NCI-H2196 (cell line): ENCODE results near the gene ADA.

Experiments used
- DNase-seq: peaks from one replicate; lab custom pipeline; 2025; ENCODE audit not compliant: unreplicated experiment; lab: John Stamatoyannopoulos, UW

Gene ADA

DNA sequence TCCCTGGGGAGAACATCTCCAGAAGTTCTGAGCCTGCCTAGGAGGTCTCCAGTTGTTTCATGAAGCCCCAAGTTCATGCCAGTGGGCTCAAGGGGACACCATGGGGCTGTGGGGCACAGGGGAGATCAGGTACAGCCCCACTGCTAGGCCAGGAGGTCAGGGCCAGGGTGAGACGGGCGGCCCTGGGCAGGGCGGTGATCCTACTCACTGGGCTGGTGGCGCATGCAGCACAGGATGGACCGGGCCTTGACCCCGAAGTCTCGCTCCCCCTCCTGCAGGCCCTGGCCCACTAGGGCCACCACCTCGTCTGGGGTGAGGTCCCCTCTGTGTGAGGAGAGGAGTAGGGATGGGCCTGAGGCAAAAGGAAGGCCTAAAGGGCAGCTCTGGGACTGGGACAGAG lies 26.1 kb downstream of the ADA start:
- no peak for DNase-seq

DNA sequence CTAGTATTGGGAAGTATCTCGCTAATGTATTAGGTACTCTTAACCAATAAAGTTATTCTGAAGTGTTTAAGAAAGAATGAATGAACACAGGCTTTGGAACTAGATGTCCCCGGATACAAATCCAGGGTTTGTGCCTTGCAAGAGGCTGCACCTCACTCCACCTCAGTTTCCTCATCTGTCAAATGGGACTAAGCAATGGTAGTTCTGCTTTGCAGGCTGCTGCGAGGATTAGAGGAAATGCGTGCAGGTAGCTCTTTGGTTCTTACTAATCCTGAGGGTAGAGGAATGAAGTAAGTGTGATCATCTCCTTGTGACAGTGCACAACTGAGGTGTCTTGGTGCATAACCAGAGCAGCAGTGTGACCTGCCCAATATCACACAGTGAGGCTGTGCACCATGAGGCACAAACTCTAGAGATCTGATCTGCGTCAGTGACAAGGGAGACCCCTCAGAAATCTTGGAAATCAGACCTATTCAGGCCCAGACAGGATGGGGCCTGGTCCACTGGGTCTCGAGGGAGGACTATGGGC lies 26.7 kb downstream of the ADA start:
- DNase-seq: no peak

DNA sequence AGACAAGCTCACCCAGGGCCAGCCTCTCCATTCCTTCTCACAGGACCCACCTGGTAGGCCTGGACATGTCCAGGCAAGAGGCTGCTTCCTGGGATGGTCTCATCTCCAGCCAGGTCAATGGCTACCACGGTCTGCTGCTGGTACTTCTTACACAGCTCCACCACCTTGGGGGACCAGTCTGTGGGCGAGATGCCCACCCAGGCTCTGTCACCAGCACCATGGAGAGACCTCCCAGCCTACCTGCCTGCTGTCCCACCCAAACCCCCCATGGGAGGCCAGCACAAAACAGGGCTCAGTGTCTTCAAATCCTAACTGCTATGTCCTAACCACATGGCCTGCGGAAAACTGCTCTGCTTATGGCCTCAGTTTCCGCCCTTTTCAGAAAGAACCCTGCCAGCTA lies 27.3 kb downstream of the ADA start:
- no peak for DNase-seq

DNA sequence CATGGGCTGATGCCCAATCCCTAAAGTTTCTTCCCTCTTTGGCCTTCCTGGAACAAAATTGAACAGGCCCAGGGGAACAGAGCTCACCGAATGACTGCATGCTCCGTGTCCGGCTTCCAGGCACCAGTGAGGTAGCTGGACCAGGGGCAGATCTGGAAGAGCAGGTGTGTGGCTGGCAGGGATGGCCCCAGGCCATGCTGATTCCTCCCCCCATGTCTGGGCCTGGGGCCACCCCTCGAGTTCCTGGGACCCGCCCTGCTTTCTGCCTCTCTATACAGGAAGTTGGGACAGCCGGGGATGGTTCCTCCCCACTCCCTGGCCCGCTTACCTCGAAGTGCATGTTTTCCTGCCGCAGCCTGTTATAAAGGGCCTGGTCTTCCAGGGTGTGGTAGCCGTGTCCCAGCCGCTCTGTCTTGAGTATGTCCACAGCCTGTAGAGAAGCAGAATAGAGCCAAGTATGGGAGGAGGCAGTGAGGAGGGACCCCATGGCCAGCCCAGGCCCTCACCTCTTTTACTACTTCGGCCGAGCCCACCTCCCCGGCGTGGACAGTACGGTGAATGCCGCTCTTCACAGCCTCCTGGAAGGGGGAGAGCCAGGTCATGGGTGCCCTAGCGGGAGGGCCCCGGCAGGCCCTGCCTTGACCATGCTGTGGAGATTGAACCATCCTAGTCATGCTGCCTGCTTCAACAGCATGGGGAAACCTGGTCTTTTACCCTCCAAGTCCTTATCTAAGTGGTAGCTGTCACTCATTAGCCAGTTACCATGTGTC lies 28.8 kb downstream of the ADA start:
- DNase-seq: no peak

DNA sequence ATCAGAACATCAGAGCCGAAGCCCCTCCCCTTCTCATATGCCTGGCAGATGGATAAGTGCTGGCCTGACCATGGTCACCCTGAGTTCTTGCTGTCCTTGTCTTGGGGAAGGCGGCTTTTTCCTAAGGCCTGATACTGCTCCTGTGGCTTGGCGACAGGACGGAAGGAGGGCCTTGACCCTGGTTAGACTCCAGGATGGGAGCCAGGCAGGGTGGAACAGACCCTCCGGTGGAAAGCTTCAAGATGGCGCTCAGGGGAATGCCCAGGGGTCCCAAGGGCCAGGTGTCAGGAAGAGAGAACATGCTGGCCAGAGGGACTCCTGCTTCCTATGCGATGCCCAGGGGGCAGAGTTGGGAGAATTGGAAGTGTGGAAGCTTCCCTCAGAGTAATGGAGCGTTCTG lies 29.6 kb downstream of the ADA start:
- no peak for DNase-seq

DNA sequence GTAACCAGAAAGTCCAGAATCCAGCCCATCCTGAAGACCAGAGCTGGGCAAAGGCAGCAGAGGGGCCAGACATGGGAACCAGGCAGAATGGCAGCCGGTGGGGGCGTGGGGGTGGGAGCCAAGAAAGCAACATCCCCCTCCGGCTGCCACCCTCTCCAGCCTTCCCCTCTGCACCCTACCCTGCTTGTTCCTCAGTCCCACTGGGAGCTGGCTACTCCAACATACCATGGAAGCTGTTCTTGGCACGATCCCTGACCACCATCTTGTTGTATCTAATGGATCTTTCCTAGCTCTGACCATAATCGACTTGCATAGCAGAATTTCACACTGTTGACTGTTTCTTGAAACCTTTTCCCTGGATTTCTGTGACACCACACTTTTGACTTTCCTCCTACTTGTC lies 30.2 kb downstream of the ADA start:
- DNase-seq: no peak

DNA sequence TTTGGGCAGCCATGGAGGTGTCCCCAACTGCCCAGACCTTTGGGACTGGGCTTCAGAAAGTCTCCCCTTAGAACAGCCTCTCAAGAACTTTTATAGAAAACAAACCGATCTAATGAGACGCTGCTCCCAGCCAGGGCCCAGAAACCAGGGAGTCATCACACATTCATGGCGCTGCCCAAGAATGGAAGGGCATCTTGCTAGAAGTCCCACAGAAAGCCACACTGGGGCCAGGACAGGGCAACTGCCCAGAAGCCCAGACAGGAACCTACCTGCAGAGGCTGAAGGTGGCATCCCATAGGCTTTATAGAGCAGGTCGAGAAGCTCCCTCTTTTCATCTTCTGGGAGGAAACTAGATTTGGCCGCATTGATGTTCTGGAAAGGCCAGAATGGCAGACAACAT lies 31.5 kb downstream of the ADA start:
- no peak for DNase-seq

DNA sequence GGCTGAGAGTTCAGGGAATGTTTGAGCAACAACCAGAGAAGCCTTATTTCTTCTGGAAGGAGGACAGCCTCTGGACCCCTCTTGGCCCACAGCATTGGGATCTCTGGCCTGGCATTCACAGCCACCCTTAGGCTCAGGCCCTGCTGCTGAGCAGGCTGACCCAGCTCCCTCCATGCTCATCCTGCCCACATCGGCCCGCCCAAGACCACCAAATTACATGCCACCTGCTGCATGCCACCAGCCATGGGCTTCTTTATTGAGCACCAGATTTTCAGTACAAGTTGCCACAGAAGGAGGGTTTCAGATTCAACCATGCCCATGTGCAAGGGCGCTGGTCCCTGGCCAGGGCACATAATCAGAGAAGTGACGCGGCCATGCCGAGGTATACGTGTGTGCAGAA lies 32.2 kb downstream of the ADA start:
- no peak for DNase-seq

DNA sequence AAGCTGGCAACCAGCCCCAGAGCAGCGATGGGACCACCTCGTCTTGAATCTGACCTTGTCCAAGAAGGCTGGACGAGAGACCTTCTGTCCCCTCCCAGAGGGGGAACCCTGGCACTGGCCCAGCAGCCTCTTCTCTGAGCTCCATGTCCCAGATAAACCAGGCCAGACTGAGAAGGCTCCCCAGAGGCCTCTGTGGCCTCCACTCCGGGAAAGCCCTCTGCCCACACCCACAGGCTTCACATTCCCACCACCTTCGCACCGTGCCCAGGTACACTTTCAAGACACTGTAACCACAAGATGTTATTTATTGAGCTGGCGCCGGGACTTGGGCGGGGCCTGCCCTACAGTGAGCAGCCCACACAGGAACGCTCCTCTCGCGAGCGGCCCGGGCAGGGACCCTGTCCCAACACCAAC lies 33.2 kb downstream of the ADA start:
- no peak for DNase-seq

DNA sequence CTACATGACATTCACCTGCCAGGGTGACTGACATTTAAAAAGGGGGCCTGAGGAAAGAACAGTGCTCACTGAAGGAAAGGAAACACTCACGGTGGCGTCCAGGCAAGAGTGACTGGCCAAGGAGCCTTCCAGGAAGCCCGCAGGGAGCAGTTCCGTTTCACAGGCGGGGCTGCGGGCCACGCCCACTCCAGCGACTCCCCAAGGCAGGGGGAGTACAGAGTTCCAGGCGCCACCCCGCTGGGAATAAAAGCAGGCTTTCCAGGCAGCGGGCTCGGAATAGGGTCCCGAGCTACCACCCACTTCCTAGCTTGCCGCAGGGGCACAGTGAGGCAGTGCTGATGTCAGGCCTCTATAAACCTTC lies 34.9 kb downstream of the ADA start:
- DNase-seq: no peak

DNA sequence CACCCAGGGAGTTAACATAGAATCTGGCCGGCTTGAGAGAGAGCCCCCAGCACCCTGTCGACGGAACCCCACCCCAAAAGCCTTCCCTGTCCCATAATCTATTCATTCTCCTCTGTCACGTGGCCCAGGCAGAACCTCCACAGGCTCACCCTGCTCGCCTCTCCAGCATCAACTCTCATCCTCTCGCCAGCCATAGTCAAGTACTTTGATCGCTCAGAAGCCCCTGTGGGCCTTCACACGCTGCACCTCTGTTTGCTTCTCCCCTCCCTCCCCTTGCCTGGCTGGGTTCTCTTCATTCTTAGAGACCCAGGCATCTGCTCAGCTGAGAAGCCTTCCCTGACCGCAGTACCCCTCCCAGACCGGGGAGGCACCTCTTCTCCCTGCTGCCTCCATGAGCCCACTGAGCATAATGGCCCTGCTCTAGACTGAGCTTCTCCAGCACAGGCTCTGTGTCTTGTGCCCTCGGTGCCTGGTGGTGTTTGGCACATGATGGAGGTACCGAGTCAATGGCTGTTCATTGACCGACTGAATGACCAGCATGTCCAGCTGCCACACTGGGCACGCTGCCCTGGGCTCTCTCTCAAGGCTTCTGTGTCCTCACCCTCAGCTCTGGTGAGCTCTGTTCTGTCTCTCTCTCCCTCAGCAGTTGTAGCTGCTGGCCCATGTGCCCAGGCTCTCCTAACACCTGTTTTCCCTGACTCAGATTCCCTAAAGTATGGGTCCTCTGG lies 35.5 kb downstream of the ADA start:
- DNase-seq: no peak

DNA sequence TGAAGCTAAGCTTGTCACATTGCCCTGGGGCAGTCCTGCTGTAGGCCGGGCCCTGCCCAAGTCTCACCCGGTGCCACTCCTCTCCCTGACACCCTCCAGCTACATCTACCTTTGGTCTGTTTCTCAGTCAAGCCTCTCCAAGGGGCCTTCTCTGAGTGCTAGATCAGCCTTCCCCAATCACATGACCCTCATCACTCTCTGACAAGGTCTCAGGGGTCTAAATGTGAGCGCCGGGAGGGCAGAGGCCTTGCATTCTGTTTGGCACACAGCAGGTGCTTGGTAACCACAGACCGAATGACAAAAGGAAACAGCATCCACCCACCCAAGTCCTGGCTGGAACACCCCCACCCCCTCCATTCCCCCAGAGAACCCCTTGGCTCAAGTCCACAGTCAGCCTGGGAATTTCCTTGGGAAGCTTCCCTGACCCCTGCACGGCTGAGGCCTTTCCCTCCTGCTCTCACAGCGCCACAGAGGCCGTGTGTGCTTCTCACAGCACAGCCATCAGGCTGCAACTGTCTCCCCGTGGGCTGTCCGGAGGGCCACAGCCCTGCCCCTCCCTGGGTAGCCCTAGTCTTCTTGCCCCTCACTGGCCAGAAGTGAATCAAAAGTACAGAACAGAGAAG lies 36.2 kb downstream of the ADA start:
- no peak for DNase-seq

DNA sequence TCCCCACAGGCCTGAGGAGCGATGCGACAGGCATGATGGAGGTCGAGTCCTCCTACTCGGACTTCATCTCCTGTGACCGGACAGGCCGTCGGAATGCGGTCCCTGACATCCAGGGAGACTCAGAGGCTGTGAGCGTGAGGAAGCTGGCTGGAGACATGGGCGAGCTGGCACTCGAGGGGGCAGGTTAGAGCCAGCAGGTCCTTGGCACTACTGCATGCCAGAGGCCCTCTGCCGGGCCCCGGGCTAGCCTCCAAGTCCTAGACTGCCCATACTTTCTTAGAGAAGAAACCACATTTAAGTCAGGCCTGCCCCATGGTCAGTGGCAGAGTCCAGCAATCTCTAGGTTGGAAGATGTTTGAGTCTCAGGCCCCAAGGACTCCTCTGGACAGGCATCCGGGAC lies 37.0 kb downstream of the ADA start:
- no peak for DNase-seq

DNA sequence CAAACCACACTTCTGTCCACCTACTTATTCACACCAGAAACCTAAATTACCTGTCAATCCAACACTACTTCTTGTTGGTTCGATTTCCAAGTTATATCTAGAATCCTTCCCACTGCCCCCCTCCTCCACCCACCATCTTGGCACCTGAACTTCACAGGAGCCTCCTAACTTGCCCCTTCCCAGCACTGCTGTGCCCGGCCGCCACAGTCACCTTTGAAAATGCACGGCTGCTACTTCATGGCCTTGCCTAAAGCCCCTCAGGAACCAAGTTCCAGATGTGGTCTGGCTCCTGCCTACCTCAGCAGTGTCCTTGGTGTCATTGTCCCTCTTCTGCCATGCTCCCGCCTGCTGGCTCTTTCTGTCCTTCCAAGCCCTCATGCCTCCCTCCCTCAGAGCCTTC lies 37.9 kb downstream of the ADA start:
- DNase-seq: no peak

DNA sequence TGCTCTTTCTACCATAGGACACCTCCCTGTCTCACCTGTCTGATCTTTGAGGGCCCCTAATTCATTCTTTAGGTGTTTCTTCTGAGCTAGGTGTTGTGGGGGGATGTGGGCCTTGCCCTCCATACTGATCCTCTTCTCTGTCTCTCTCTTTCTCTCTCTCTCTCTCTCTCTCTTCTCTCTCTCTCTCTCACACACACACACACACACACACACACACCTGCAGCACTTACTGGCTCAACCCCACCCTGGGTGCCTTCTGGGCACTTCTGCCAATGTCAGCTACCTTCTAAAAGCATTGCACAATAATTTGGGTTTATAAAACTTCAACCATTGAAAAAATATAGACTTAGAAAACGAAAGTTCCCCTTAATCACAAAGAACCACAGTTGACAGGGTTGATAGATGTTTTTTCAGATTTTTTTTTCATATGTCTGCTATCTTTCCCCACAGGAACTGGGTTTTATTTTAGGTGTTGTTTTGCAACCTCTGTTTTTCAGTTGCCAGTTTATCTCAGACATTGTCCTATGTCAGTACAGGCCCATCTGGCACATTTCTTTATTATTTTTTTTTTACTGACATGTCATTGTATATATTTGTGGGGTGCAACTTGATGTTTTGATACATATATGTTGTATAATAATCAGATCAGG lies 41.1 kb downstream of the ADA start:
- DNase-seq: no peak

DNA sequence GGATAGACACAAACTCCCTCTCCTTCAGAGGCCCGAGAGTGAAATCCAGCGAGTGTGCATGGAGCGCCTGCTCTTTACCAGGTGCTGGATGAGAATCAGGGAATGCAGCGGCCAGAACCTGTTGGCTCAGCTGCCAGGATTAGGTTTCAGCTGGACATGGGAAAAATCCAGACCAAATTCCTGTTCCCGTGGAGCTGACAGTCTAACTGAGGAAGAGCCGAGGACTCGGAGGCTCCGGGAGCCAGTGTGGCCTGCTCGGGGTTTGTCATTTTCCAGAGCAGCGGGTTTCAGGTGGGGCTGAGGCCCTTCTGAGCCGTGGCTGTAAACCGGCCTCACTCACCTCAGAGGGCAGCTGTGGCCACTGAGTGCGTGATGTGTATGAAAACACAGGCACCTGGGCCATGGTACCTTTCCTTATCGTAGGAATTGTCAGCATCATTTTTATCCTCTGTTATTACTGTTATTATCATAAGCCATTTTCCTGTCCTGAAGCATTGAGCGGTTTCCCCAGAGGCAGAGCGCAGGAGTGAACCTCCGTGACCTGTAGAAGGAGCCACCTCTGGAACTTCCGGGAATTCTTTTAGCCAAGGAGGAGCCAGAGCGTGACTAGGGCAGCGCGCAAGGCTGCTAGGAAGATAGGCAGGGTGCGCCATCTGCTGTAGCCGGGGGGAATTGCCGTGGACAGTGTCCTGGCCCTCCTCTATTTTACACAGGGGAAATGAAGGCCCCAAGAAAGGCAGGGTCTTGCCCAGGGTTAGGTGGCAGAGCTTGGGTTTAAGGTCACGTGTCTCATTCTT lies 41.8 kb downstream of the ADA start:
- DNase-seq: peak; percentile 93

DNA sequence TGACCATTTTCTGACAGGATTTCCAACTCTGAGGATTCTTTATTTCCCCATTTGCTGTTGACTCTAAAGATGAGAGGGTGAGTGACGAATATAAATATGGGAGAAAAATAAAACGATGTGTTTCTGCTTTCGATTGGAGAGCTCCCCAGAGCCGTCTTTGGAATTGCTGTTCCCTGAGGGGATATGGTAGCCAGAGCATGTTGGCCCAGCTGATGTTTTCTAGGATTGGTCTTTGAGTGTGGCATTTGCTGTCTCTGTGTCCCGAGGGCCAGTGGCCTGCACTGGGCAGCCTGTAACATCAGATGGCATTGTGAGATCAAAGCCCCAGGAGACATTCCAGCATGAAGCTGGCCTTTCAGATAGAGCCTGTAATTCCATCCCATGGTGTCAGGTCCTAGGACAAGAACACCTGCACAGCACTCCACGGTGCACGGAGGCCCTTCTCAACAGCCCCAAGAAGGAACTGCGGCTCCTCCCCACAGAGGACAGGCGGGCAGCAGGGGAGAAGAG lies 42.4 kb downstream of the ADA start:
- no peak for DNase-seq

DNA sequence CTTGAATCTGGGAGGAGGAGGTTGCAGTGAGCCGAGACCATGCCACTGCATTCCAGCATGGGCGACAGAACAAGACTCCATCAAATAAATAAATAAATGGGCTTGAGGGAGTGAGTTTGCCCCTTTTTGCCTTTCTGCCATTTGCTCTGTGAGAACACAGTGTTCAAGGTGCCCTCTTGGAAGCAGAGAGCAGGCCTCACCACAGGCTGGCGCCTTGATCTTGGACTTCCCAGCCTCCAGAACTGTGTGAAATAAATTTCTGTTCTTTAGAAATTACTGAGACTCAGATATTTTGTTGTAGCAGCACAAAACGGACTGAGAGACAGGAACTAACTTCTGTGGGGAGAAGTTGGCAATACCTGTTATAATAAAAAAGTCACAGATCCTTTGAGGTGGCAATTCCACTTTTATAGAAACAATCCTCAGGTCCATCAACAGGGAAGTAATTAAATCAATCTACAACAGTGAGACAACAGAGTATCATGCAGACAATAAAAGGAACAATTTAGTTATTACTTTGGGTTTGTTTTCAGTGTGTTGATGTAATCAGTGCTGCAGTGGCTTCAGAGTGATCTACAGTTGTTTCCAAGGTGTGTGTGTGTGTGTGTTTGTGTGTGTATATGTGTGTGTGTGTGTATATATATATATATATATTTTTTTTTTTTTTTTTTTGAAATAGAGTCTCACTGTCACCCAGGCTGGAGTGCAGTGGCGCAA lies 44.6 kb downstream of the ADA start:
- DNase-seq: no peak

DNA sequence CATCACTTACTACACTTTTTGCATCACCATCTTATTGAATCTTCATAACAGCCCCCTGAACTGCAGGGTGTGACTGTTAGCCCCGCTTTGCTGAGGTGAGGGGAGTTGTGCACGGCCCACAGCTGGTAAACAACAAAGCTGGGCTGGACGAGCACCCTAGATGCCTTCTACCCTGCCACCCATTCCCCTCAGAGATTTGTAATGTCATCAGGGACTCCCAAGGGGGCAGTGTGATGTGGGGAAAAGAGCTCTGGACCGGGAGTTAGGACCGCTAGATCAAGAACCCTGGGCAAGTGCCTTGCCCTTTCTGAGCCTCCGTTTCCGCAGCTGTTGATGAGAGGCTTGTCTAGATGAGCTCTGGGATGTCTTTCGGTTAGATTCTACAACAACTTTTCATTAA lies 48.2 kb downstream of the ADA start:
- DNase-seq: no peak

DNA sequence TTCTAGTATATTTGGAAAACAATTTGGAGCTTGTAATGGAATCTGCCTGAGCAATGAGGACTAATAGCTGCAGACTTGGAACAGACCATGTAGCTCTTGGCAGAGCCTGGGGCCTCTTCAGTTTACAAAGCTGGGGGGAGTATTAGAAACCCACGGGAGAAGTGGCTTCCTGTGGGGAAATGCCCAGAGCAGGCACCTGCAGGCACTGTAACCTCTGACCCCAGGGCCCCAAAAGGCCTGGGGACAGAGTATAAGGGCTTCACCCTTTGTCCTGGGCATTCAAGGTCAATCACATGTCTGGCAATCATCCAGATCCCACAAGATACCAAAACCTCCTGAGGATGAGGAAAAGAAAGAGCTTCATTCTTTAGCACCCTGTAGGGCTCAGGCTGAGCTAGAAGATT lies 49.7 kb downstream of the ADA start:
- DNase-seq: peak; percentile 33
